Fibroblast of lung (primary cell): ENCODE results near the gene NUAK2. TPM values are rescaled to one million over a fixed set of nuclear protein-coding genes. Genes with fewer than 3 reads are reported as not detected.

Experiments
- DNase-seq, 2 donors: peaks; one replicate each; pipeline versions ENCODE4 v3.0.0 to v3.0.0-alpha.2; 2010; ENCODE audit warnings: low read depth in 2 of 2
- H2AFZ ChIP-seq: 2 replicates; pipeline ENCODE4 v1.5.1; 2012; ENCODE audit warnings: low read length, control low read depth, inconsistent platforms
- H3K27ac ChIP-seq: 2 replicates; pipeline ENCODE4 v1.5.1; 2011; ENCODE audit warnings: low read length, control low read depth; ENCODE audit not compliant: insufficient read depth
- H3K27me3 ChIP-seq: 2 replicates; pipeline ENCODE4 v1.5.1; 2011; ENCODE audit warnings: mild to moderate bottlenecking, low read length; ENCODE audit not compliant: control insufficient read depth, insufficient read depth
- H3K36me3 ChIP-seq: 2 replicates; pipeline ENCODE4 v1.5.1; 2011; ENCODE audit warnings: low read length; ENCODE audit not compliant: control insufficient read depth, insufficient read depth
- H3K4me1 ChIP-seq: 2 replicates; pipeline ENCODE4 v1.5.1; 2011; ENCODE audit warnings: low read length; ENCODE audit not compliant: control insufficient read depth, insufficient read depth; ENCODE audit errors: extremely low read depth
- H3K4me2 ChIP-seq: 2 replicates; pipeline ENCODE4 v1.5.1; 2011; ENCODE audit warnings: low read length, control low read depth; ENCODE audit not compliant: insufficient read depth; ENCODE audit errors: extremely low read depth
- H3K4me3 ChIP-seq, 4 experiments: fragments of 200-600 bp in 1 of 4; sonication (generic) in 1 of 4; replicated peaks in 1 of 4; 2 replicates each; pipeline ENCODE4 v1.5.1; 2011 to 2016; ENCODE audit warnings: low read length in 4 of 4, low read depth in 3 of 4, mild to moderate bottlenecking in 3 of 4, control low read depth in 2 of 4, inconsistent platforms in 1 of 4, mixed read lengths in 1 of 4; ENCODE audit not compliant: insufficient read depth in 1 of 4; ENCODE audit errors: control extremely low read depth in 1 of 4
- H3K79me2 ChIP-seq: 2 replicates; pipeline ENCODE4 v1.5.1; 2012; ENCODE audit warnings: mild to moderate bottlenecking, low read length, inconsistent platforms; ENCODE audit not compliant: control insufficient read depth, insufficient read depth
- H3K9ac ChIP-seq: 2 replicates; pipeline ENCODE4 v1.5.1; 2011; ENCODE audit warnings: mild to moderate bottlenecking, low read length, control low read depth; ENCODE audit not compliant: insufficient read depth
- H3K9me3 ChIP-seq: 2 replicates; pipeline ENCODE4 v1.5.1; 2012; ENCODE audit warnings: low read depth, low read length; ENCODE audit not compliant: control insufficient read depth, insufficient read depth
- H4K20me1 ChIP-seq: 2 replicates; pipeline ENCODE4 v1.5.1; 2011; ENCODE audit warnings: low read length; ENCODE audit not compliant: control insufficient read depth, insufficient read depth; ENCODE audit errors: extremely low read depth
- CTCF ChIP-seq, 2 donors: IDR thresholded peaks in 1 of 2; conservative IDR thresholded peaks in 1 of 2; 1 replicate in 1 of 2; 2 replicates in 1 of 2; pipeline ENCODE4 v1.5.1; 2011 to 2012; ENCODE audit warnings: low read length in 2 of 2, control low read depth in 1 of 2, inconsistent platforms in 1 of 2, low read depth in 1 of 2, mild to moderate bottlenecking in 1 of 2
- EZH2 ChIP-seq: IDR thresholded peaks from 2 replicates; pipeline ENCODE4 v1.5.1; 2012; ENCODE audit warnings: low read length, control low read depth, mild to moderate bottlenecking; ENCODE audit errors: missing control alignments
- polyA plus RNA-seq, 2 donors: library from polyadenylated mRNA; depleted of rRNA in 1 of 2; stranded (reverse) in 1 of 2; unstranded in 1 of 2; fragments of >200 nt; gene quantifications; 2 replicates each; pipeline ENCODE4 v1.2.1, GENCODE V29; 2011 to 2012; ENCODE audit warnings: missing spikeins in 1 of 2
- total RNA-seq: library from RNA; depleted of rRNA; stranded (reverse); fragments of >200 nt; gene quantifications from 2 replicates; pipeline ENCODE4 v1.2.1, GENCODE V29; 2014

The NUAK2 gene
- total and polyA plus RNA-seq, 2 donors (not counting 1 experiment from before 2014, with no cell fraction given), result 1.7 to 4.9 TPM

GRCh38 chr1:205357567-205357966 lies 36.0 kb upstream of the NUAK2 start:
- H3K27ac ChIP-seq, result no peak overlapping the region
- H2AFZ ChIP-seq, result no peak overlapping the region
- H3K4me1 ChIP-seq, result no peaks in the 10 kb centered on the region
- no peak for TF ChIP-seq CTCF (conservative IDR thresholded peaks at IDR 0.05 in 1 of 2, IDR thresholded peaks at IDR 0.05 in 1 of 2; ENCODE audit: low read depth in 1 of 2, low read length in 2 of 2)
- no peak overlapping the region for H3K4me3 ChIP-seq
- H3K9me3 ChIP-seq, result no peaks in the 10 kb centered on the region
- H3K36me3 ChIP-seq, result no peaks in the 10 kb centered on the region
- no peak overlapping the region for H3K4me2 ChIP-seq
- no peak overlapping the region for H3K9ac ChIP-seq
- no peaks in the 10 kb centered on the region for H4K20me1 ChIP-seq
- no peak for DNase-seq
- no peaks in the 10 kb centered on the region for H3K79me2 ChIP-seq
- H3K27me3 ChIP-seq, result peaks cover 19% of the 10 kb centered on the region

- Histone ChIP-seq H3K79me2 (no peaks in the 10 kb centered on the region), H4K20me1 (no peaks in the 10 kb centered on the region), H3K9me3 (no peaks in the 10 kb centered on the region), H3K4me2 (no peak within 1 kb of the TSS), H3K9ac (no peak within 1 kb of the TSS), H3K4me3 (no peak within 1 kb of the TSS), H3K36me3 (no peaks in the 10 kb centered on the region), H2AFZ (no peak within 1 kb of the TSS), H3K27me3 (peaks cover 19% of the 10 kb centered on the region), H3K27ac (no peak within 1 kb of the TSS), H3K4me1 (no peaks in the 10 kb centered on the region)
- peak in 1 of 2 donors; percentile 51 for DNase-seq
- TF ChIP-seq CTCF (conservative IDR thresholded peaks at IDR 0.05 in 1 of 2, IDR thresholded peaks at IDR 0.05 in 1 of 2; ENCODE audit: low read depth in 1 of 2, low read length in 2 of 2), result no peak
- TF ChIP-seq EZH2, result peak; percentile 62
Measured at GRCh38 chr1:205356440-205357139, 35.0 kb upstream of the NUAK2 start, which contains the start of gene KLHDC8A. Gene KLHDC8A, minus strand, starts transcription at chr1:205356922. Its CDS starts 13,318 bp downstream, at chr1:205343604.

DNA sequence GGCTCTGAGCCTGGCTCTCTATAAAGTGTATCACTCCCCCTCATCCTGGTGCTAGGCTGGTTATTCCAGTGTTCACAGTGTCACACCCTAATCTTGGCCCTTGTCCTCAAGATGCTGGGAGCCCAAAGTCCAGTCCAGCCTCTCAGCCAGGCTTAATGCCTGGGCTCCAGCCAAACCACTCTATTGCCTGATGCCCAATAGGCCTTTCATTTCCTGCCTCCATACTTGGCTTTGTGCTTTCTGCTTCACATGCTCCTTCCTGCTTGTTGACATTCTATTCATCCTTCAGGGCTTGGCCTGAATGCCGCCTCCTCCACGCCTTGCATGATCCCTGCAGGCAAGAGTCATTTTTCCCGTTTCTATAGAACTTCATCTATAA lies 33.5 kb upstream of the NUAK2 start:
- no peaks in the 10 kb centered on the region for H3K9me3 ChIP-seq
- H3K4me1 ChIP-seq, result no peaks in the 10 kb centered on the region
- DNase-seq, result peak; percentile 10 to 70
- H4K20me1 ChIP-seq, result no peaks in the 10 kb centered on the region
- H3K36me3 ChIP-seq, result no peaks in the 10 kb centered on the region
- H3K4me2 ChIP-seq, result no peak overlapping the region
- no peak overlapping the region for H3K9ac ChIP-seq
- H2AFZ ChIP-seq, result no peak overlapping the region
- no peak overlapping the region for H3K4me3 ChIP-seq
- no peaks in the 10 kb centered on the region for H3K79me2 ChIP-seq
- peaks cover 15% of the 10 kb centered on the region for H3K27me3 ChIP-seq
- no peak for TF ChIP-seq CTCF (conservative IDR thresholded peaks at IDR 0.05 in 1 of 2, IDR thresholded peaks at IDR 0.05 in 1 of 2; ENCODE audit: low read depth in 1 of 2, low read length in 2 of 2)
- TF ChIP-seq EZH2, result no peak
- no peak overlapping the region for H3K27ac ChIP-seq
